ENCODE measurements around the gene SLC10A3. TPM values are rescaled to one million over a fixed set of nuclear protein-coding genes. Genes with fewer than 3 reads are reported as not detected.

Gene SLC10A3
- total and polyA plus RNA-seq, 2 of the 8 experiments (the other 6 are each of a cell fraction or from before 2014, with no cell fraction given) = 6.8 to 9.5 TPM

DNA sequence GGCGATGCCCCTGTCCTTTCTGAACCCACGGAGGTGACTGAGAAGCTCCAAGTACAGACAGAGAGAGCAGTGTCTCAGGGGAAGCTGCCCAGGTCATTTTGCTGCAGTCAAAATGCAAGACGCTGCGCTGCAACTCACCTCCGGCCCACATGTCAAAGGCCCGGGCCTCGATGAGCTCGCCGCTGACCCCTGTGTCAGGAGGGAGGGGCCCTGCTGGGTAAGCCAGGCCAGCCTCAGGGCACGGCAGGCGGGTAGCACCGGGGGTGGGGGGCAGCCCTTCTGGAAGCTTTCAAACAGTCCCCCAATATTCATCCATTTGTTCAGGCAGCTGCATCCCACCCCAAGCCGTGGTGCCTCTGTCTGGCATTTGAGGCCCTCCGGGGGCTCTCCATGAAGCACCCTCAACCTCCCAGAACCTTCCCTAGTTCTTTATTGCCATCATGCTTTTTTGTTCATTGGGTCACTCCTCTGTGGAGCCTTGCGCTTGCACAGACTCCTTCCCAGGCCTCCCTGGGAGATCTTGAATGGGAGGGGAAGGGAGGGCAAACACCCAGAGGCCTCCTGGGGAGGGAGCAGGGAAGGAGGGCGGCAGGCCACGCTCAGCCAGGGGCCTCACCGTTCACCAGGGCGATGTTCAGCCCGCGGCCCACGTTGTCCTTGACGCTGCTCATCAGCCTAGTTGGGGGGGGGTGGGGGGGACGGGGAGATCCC, 17.4 kb upstream of the SLC10A3 start:
- ChIA-PET POLR2A (ENCODE audit: partially characterized antibody) (interaction anchor here (0.9 kb wide), 1 partner anchor 42 kb away, joined by 3 read pairs; no protein-coding TSS in a partner anchor), CTCF (ENCODE audit: partially characterized antibody) (interaction anchor here (0.6 to 0.9 kb wide), 3 partner anchors 17 to 757 kb away, joined by 3 read pairs; no protein-coding TSS in a partner anchor)
- Histone ChIP-seq H3K79me2 (ENCODE audit: control insufficient read depth in 1 of 2, insufficient read depth in 2 of 2, low read length in 2 of 2) (no peaks in the 10 kb centered on the region), H2AFZ (ENCODE audit: low read length) (no peak overlapping the region), H2BK12ac (ENCODE audit: low read depth, low read length) (no peak overlapping the region), H4K5ac (ENCODE audit: insufficient read length, low read depth, low read length) (no peak overlapping the region), H2BK120ac (replicated peaks; ENCODE audit: low read depth, low read length) (no peak overlapping the region), H3K27me3 (replicated peaks in 1 of 4; ENCODE audit: control insufficient read depth in 3 of 4, extremely low read depth in 1 of 4, insufficient read depth in 3 of 4, low read length in 3 of 4) (no peaks in the 10 kb centered on the region), H3K4me2 (ENCODE audit: insufficient read depth in 1 of 2, low read depth in 2 of 2, low read length in 2 of 2) (no peak overlapping the region), H2AK5ac (ENCODE audit: low read depth, low read length) (no peak overlapping the region), H3K4ac (replicated peaks; ENCODE audit: insufficient read length, low read depth, low read length) (no peak overlapping the region), H4K20me1 (replicated peaks in 1 of 2; ENCODE audit: control insufficient read depth in 1 of 2, insufficient read depth in 2 of 2, low read length in 2 of 2) (no peaks in the 10 kb centered on the region), H3K23ac (ENCODE audit: insufficient read length) (no peak overlapping the region), H3K9me3 (ENCODE audit: insufficient read depth in 2 of 2, low read depth in 1 of 2, low read length in 1 of 2) (no peaks in the 10 kb centered on the region), H2BK5ac (ENCODE audit: low read depth, low read length) (no peak overlapping the region), H3K56ac (replicated peaks; ENCODE audit: insufficient read length, low read depth, low read length) (no peak overlapping the region), H3K79me1 (ENCODE audit: low read depth, low read length) (no peaks in the 10 kb centered on the region), H2BK15ac (ENCODE audit: low read length) (no peak overlapping the region), H3K36me3 (ENCODE audit: control insufficient read depth in 2 of 4, insufficient read depth in 4 of 4, low read length in 3 of 4) (no peaks in the 10 kb centered on the region; a peak in 1 of 8 replicates), H3K14ac (ENCODE audit: insufficient read length) (no peak overlapping the region), H2BK20ac (ENCODE audit: low read length) (no peak overlapping the region), H3K9ac (replicated peaks in 1 of 4; ENCODE audit: extremely low read depth in 1 of 4, low read depth in 3 of 4, low read length in 3 of 4) (no peak overlapping the region), H3K4me1 (replicated peaks in 1 of 4; ENCODE audit: control insufficient read depth in 3 of 4, insufficient read depth in 4 of 4, low read length in 3 of 4) (no peaks in the 10 kb centered on the region), H3K4me3 (ENCODE audit: extremely low read depth in 1 of 4, insufficient read depth in 2 of 4, low read depth in 3 of 4, low read length in 4 of 4) (no peak overlapping the region), H3K27ac (ENCODE audit: low read depth, low read length) (no peak overlapping the region), H4K8ac (ENCODE audit: extremely low read depth, insufficient read depth, low read length) (no peak overlapping the region), H3K18ac (ENCODE audit: extremely low read depth, low read length) (no peak overlapping the region), H3K23me2 (ENCODE audit: low read depth, low read length) (no peaks in the 10 kb centered on the region), H4K91ac (replicated peaks; ENCODE audit: insufficient read length, low read length) (no peak overlapping the region)
- WGBS, 2 experiments (ENCODE audit: extremely low coverage in 1 of 2, insufficient coverage in 1 of 2, insufficient read length in 1 of 2, insufficient replicate concordance in 2 of 2, low coverage in 1 of 2, low lambda C conversion rate in 2 of 2, missing lambda C conversion rate in 1 of 2) = 93% methylated on average over 7 of the region's 24 CpGs; no CpG with 5 or more reads in 1 of the 2 experiments
- FAIRE-seq = no peak
- DNase-seq (ENCODE audit: low read depth in 1 of 2, low spot score in 2 of 2) = no peak
- TF ChIP-seq CHD1 (IDR thresholded peaks at IDR 0.05; ENCODE audit: low read depth, low read length) = no peak
- TF ChIP-seq SP2 (IDR thresholded peaks at IDR 0.05; ENCODE audit: low read length) = no peak
- no peak for TF ChIP-seq RBBP5 (IDR thresholded peaks at IDR 0.05; ENCODE audit: borderline replicate concordance, low read depth, low read length)
- no peak for TF ChIP-seq POLR2AphosphoS5 (IDR thresholded peaks at IDR 0.05; ENCODE audit: low read depth, low read length)
- TF ChIP-seq KDM1A (IDR thresholded peaks at IDR 0.05; ENCODE audit: borderline replicate concordance, low read length) = no peak
- TF ChIP-seq RXRA (IDR thresholded peaks at IDR 0.05; ENCODE audit: insufficient read depth, low read depth, low read length) = no peak

Measured in H1 (cell line).